GM08714 (cell line): ENCODE measurements around the gene TUBD1.
"Not testable (repeated sequence)": the region's sequence is repeated elsewhere in the genome, so short reads cannot be mapped to it uniquely, and the experiment has no call there.

Source experiments
- H3K4me3 ChIP-seq: fragments of 200-500 bp; sonication (Bioruptor generic); 2 replicates; pipeline ENCODE4 v1.5.1; 2014; ENCODE audit warnings: mild to moderate bottlenecking, low read length, inconsistent platforms
- ZNF274 ChIP-seq: IDR thresholded peaks from 2 replicates; pipeline ENCODE4 v1.6.1; 2012; ENCODE audit warnings: mild to moderate bottlenecking, low read depth, low read length

TUBD1 gene

DNA sequence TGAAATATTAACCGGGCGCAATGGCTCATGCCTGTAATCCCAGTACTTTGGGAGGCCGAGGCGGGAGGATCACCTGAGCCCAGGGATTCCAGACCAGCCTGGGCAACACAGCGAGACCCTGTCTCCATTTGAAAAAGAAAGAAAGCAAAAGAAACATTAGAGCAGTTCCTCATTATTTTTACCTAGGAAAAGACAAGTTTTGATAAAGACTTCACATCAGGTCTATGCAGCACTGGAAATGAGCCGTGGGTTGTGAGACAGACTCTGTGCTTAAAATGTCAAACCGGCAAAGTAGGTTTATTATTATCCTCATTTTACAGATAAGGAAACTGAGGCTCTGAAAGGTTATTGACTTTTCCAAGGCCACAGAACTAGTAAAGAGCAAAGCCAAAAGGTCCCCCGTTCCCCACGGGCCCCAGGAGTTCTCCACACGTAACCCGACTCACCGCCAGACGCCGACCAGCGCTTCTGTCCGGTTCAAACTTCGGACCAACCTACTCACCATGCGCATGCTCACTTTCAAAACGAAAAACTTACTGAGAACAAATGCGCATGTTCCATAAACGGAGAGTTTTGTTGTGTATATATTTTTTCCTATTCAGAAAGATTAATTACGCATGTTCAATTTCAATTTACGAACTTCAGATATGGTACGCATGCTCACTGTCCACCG lies 356 bp downstream of the TUBD1 start:
- TF ChIP-seq ZNF274, result no peak
- peak overlapping the region; percentile 86 for H3K4me3 ChIP-seq

DNA sequence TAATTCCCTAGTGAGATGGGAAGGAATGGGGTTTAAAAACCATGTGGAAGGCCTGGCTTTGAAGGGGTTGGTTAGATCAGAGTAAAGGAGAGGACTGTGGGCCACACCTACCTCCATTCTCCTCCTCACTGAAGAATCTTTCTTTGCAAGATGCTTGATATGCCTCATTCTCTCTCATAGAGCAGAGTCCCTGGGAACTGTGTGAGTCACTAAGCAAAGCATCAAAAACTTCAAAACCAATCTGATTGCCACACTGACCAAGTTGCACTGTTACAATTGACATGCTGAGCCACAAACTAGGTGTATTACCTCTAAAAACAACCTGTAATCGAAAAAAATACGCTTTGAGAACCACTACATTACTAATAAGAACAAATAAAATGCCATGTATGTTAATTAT lies 2.0 kb downstream of the TUBD1 start:
- no peak for TF ChIP-seq ZNF274
- no peak overlapping the region for H3K4me3 ChIP-seq

DNA sequence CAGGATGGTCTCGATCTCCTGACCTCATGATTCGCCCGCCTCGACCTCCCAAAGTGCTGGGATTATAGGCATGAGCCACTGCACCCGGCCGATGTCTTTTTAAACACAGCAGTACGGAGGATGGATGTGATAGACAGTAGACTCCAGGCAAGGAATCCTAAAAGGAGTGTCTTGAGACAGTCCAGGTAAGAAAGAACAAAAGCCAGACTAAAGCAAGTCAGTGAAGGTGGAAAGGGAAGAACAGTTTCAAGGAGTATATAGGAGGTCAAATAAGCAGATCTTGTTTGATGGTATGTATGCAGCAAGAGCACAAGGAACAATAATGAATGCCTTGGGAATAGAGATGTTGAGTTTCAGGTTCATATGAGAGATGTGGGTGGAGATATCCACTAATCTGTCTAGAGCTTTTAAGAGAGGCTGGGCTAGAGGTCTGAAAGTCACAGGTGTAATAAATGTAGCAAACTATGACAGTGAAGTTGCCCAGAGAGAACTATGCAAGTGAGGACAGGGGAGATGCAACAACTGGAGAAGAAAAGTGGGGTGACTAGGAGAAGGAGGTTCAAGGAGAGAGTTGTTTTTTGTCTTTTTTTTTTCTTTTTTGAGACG lies 4.5 kb downstream of the TUBD1 start:
- TF ChIP-seq ZNF274, result no peak
- no peak overlapping the region for H3K4me3 ChIP-seq

DNA sequence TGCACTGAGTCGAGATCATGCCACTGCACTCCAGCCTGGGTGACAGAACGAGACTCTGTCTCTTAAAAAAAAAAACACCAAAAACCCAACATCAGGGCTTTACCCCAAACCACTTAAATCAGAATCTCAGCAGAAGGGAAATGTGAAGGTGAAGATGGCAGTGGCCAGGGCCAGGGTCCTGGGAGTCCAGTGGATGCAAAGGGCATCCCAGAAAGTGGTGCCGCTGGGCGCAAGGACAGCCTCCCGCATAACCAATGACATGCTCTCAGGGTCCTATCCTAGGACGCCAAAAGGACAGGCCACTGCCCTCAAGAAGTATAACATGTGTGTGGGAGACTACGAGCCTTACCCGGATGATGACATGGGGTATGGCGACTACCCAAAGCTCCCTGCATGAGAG lies 7.9 kb downstream of the TUBD1 start:
- no peak for TF ChIP-seq ZNF274
- H3K4me3 ChIP-seq, result no peak overlapping the region

DNA sequence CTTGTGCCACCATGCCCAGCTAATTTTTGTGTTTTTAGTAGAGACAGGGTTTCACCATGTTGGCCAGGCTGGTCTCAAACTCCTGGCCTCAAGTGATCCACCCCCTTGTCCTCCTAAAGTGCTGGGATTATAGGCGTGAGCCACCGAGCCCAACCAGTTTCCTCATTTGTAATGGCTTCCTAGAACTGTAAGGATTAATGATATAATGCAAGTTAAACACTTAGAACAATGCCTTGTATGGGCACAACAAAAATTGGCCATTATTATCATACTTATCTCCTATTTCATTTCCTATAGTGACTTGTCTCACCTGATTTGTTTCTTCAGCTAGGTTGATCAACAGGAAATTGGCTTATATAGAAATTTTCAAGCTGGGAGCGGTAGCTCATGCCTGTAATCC lies 14.1 kb downstream of the TUBD1 start:
- no peak for TF ChIP-seq ZNF274
- H3K4me3 ChIP-seq, result no peak overlapping the region

DNA sequence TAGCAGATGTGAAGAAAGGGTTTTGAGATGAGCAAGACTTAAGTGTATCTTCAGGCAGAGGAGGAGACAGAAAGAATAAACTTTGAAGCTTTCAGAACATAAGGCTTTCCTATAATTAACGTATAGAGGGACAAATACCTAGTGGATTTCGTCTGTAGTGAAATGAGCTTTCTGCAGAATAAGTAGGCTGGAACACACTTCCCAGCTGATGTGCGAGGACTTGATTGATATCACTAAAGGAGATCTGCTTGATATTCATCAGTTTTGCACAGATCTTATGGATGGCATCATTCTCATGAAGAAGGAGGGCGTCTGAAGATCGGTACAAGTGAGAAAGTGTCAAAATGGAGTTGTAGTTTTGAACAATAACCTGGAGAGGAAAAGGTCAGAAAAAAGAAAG lies 14.8 kb downstream of the TUBD1 start:
- no peak overlapping the region for H3K4me3 ChIP-seq
- no peak for TF ChIP-seq ZNF274

DNA sequence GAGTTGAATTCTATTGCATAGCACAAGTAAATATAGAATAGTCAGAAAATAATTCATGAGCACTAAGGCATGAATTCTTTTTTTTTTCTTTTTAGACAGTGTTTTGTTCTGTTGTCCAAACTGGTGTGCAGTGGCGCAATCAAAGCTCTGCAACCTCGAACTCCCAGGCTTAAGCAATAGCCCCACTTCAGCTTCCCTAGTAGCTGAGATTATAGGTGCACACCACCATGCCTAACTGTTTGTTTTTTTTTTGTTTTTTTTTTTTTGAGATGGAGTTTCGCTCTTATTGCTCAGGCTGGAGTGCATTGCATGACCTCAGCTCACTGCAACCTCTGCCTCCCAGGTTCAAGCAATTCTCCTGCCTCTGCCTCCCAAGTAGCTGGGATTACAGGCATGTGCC lies 16.6 kb downstream of the TUBD1 start:
- no peak for TF ChIP-seq ZNF274
- H3K4me3 ChIP-seq, result no peak overlapping the region

DNA sequence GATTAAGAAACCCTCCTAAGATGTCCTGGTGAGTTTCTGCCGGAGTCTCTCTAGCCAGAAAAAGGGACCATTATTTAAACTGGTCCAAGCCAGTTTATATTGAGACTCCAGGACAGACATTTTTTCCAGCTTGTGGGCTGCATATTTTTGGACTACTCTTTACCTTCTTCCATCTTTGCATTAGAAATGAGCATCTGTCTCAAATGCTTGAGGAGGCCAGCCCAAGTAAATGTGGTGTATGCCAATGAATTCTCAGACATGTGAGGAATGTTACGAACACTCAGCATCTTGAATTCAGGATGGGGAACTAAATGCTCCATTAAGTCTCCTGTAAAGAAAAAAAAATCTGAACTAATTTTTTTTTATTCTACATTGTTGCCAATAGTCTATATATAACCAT lies 18.4 kb downstream of the TUBD1 start:
- H3K4me3 ChIP-seq, result no peak overlapping the region
- no peak for TF ChIP-seq ZNF274

DNA sequence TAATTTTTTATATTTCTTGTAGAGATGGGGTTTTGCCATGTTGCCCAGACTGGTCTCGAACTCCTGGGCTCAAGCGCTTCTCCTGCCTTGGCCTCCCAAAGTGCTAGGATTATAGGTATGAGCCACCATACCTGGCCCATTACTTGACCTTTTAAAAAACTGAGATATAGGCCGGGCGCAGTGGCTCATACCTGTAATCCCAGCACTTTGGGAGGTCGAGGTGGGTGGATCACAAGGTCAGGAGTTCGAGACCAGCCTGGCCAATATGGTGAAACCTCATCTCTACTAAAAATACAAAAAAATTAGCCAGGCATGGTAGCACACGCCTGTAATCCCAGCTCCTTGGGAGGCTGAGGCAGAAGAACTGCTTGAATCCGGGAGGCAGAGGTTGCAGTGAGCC lies 19.3 kb downstream of the TUBD1 start:
- not testable (repeated sequence) for H3K4me3 ChIP-seq

DNA sequence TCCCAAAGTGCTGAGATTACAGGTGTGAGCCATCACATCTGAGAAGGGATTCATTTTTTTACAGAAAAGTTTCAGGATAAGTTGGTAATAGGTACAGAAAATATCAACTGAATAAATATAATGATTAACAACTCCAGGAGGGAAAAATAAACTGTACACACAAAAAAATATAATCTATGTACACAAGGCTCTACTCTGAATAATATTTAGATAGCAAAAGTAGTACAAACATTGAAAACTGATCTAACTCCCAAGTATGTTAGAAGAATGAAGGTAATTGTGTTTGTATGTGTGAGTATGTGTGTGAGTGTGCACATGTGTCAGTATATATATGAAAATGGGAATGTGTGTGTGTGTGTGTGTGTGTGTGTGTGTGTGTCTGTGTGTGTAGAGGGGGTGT lies 20.4 kb downstream of the TUBD1 start:
- no peak overlapping the region for H3K4me3 ChIP-seq
- no peak for TF ChIP-seq ZNF274

DNA sequence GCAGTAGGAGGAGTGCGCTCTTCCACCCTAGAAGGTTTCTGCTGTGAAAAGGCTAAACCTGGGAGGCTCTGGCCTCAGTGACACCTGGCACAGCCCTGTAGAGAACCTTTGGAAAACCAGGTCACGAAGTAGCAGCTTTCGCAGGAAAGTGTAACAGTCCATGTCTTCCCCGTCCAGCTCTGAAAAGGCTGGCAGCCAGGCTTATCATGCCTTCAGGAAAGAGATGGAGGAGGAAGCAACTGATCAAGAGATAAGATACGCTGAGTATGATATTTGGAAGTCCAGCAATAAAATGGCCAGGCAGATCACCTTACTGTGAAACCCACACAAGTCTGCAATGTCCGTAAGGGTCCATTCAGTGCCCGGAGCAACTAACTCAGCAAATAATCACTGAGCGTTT lies 22.3 kb downstream of the TUBD1 start:
- no peak for TF ChIP-seq ZNF274
- H3K4me3 ChIP-seq, result no peak overlapping the region

DNA sequence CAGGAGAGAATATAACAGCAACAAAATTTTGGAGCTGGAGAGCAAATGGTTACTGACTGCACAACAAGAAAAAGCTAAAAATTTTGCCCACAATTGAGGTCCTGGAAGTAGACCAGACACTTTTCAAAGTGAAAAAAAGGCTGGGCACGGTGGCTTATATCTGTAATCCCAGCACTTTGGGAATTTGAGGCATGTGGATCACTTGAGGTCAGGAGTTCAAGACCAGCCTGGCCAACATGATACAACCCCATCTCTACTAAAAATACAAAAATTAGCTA lies 22.9 kb downstream of the TUBD1 start:
- no peak overlapping the region for H3K4me3 ChIP-seq
- TF ChIP-seq ZNF274, result no peak

DNA sequence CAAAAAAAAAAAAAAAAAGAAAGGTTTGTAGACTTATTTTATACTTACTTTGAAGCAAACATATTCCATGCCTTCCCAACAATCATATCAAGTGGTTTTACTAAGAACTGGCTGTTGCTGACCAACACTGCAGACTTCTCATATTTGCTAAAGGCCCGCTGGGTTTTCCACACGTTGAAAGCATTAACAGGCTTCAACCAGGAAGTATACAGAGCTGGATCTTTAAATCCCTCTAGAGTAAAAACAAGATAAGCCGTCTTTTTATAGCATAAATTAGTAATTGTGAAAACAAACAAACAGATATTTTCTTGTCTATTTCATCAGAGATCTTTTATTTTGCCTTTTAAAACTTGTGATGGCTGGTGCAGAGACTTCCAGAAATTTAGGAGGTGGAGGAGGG lies 29.1 kb downstream of the TUBD1 start:
- no peak for TF ChIP-seq ZNF274
- H3K4me3 ChIP-seq, result no peak overlapping the region

DNA sequence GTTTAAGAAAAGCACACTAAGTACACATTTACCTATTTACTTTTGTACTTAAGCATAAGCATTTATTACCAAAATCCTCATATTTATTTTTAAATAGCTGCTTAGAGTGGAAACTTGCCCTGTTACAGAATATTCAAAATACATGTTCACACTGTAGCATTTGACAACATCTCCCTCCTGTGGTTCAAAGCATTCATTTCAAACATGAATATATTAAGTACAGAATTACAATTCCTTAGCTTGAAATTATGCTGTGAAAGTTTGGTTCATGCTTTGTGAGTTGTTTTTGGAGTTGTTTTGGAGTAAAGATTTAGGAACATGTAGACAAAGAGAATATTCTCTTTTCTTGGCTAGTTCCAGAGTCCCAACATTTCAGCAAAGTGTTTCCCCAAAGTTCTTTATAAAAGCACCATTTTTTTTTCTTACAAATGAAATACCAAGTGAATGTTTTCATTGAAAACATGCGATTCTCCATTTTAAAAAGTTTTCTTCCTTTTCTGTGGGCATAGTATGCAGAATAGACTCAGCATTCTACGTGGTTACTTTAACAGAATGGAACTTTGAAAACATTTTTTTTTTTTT lies 33.2 kb downstream of the TUBD1 start:
- no peak for TF ChIP-seq ZNF274

DNA sequence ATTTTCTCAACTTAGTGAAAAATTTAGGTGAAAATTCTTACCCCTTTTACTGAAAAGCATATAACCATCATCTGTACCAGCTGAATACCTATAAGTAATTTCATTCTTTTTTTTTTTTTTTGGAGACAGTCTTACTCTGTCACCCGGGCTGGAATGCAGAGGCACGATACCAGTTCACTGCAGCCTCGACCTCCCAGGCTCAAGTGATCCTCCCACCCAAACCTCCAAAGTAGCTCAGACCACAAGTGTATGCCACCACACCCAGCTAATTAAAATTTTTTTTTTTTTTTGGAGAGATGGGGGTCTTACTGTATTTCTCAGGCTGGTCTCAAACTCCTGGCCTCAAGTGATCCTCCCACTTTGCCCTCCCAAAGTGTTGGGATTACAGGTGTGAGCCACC lies 33.8 kb downstream of the TUBD1 start:
- no peak for TF ChIP-seq ZNF274
- no peak overlapping the region for H3K4me3 ChIP-seq

More for the DNA sequence above, 33.2 kb downstream of the TUBD1 start:
- no peak overlapping the region for H3K4me3 ChIP-seq
